Erythroblast (primary cell): ENCODE measurements around the gene MUC5AC.
"Not testable (repeated sequence)": the region's sequence is repeated elsewhere in the genome, so short reads cannot be mapped to it uniquely, and the experiment has no call there.

Source experiments
- GATA1 ChIP-seq: IDR thresholded peaks from 2 replicates; pipeline ENCODE4 v1.6.1; 2011; ENCODE audit warnings: low read depth, mild to moderate bottlenecking, control low read depth, low read length, moderate library complexity
- POLR2A ChIP-seq: IDR thresholded peaks from 2 replicates; pipeline ENCODE4 v1.6.1; 2011; ENCODE audit warnings: mild to moderate bottlenecking, low read length

DNA sequence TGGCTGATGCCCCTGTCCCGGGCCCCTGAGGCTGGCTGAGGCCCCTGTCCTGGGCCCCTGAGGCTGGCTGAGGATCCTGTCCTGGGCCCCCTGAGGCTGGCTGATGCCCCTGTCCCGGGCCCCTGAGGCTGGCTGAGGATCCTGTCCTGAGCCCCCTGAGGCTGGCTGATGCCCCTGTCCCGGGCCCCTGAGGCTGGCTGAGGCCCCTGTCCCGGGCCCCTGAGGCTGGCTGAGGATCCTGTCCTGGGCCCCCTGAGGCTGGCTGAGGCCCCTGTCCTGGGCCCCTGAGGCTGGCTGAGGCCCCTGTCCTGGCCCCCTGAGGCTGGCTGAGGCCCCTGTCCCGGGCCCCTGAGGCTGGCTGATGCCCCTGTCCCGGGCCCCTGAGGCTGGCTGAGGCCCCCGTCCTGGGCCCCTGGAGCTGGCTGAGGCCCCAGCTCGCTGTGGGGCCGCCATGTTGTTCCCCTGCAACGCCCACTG lies 7.1 kb downstream of the MUC5AC start:
- TF ChIP-seq POLR2A, GATA1: not testable (repeated sequence)
